Measurements from ENCODE around the gene NSUN7.

Gene NSUN7

GRCh38 chr4:40820101-40820500 is 70.3 kb downstream of the NSUN7 start:
- H3K4me3 ChIP-seq (ENCODE audit: low read length in 2 of 2), result no peak overlapping the region
- H3K4me2 ChIP-seq (ENCODE audit: insufficient read depth, low read length, poor library complexity, severe bottlenecking), result no peak overlapping the region
- H3K14ac ChIP-seq (ENCODE audit: low read length), result no peak overlapping the region
- no peak overlapping the region for H3K18ac ChIP-seq (ENCODE audit: low read length)
- H3K36me3 ChIP-seq (replicated peaks in 1 of 2; ENCODE audit: control insufficient read depth in 2 of 2, insufficient read depth in 2 of 2, low read length in 2 of 2), result peaks cover 38 to 84% of the 10 kb centered on the region in 2 donors
- WGBS, 2 donors (ENCODE audit: extremely low coverage in 2 of 2, insufficient read length in 2 of 2, insufficient replicate concordance in 1 of 2), result no CpG with 5 or more reads among the region's 11 CpGs
- H3K9me3 ChIP-seq (replicated peaks in 1 of 2; ENCODE audit: control insufficient read depth in 2 of 2, insufficient read depth in 1 of 2, low read depth in 1 of 2, low read length in 2 of 2), result no peaks in the 10 kb centered on the region
- no peak overlapping the region for H2AK5ac ChIP-seq (ENCODE audit: low read depth, low read length)
- no peaks in the 10 kb centered on the region for H3K27me3 ChIP-seq (ENCODE audit: control insufficient read depth in 3 of 3, insufficient read depth in 3 of 3, low read depth in 1 of 3, low read length in 3 of 3)
- no peak overlapping the region for H3K27ac ChIP-seq (replicated peaks; ENCODE audit: low read length)
- no peaks in the 10 kb centered on the region for H3K4me1 ChIP-seq (ENCODE audit: control insufficient read depth in 2 of 2, insufficient read depth in 1 of 2, low read depth in 1 of 2, low read length in 2 of 2)
- no peak overlapping the region for H2BK15ac ChIP-seq (ENCODE audit: low read length)
- H3K4ac ChIP-seq (ENCODE audit: low read length), result no peak overlapping the region
- no peak for DNase-seq (ENCODE audit: low spot score)
- no peaks in the 10 kb centered on the region for H3K79me1 ChIP-seq (ENCODE audit: low read depth, low read length)
- H3K9ac ChIP-seq (ENCODE audit: low read depth, low read length, poor library complexity), result no peak overlapping the region
- no peak overlapping the region for H4K91ac ChIP-seq (ENCODE audit: low read depth, low read length, poor library complexity)
- H3K23ac ChIP-seq (ENCODE audit: low read depth, low read length, poor library complexity), result no peak overlapping the region
- H2AFZ ChIP-seq (ENCODE audit: low read length), result no peak overlapping the region
- H2BK120ac ChIP-seq (ENCODE audit: low read depth, low read length), result no peak overlapping the region
- H2BK12ac ChIP-seq (ENCODE audit: low read length), result no peak overlapping the region
- no peak overlapping the region for H4K8ac ChIP-seq (ENCODE audit: low read depth, low read length)
- no peak overlapping the region for H2BK5ac ChIP-seq (ENCODE audit: low read length)

GRCh38 chr4:40822420-40823166 is 72.8 kb downstream of the NSUN7 start:
- Histone ChIP-seq H3K79me1 (ENCODE audit: low read depth, low read length) (peaks cover 2% of the 10 kb centered on the region), H2AK5ac (ENCODE audit: low read depth, low read length) (no peak overlapping the region), H2BK12ac (ENCODE audit: low read length) (no peak overlapping the region), H2BK15ac (ENCODE audit: low read length) (no peak overlapping the region), H3K27me3 (ENCODE audit: control insufficient read depth in 3 of 3, insufficient read depth in 3 of 3, low read depth in 1 of 3, low read length in 3 of 3) (no peaks in the 10 kb centered on the region), H3K4me1 (ENCODE audit: control insufficient read depth in 2 of 2, insufficient read depth in 1 of 2, low read depth in 1 of 2, low read length in 2 of 2) (no peaks in the 10 kb centered on the region), H3K23ac (ENCODE audit: low read depth, low read length, poor library complexity) (no peak overlapping the region), H2AFZ (ENCODE audit: low read length) (no peak overlapping the region), H2BK5ac (ENCODE audit: low read length) (no peak overlapping the region), H3K18ac (ENCODE audit: low read length) (no peak overlapping the region), H3K4me2 (ENCODE audit: insufficient read depth, low read length, poor library complexity, severe bottlenecking) (no peak overlapping the region), H3K9me3 (replicated peaks in 1 of 2; ENCODE audit: control insufficient read depth in 2 of 2, insufficient read depth in 1 of 2, low read depth in 1 of 2, low read length in 2 of 2) (no peaks in the 10 kb centered on the region), H2BK120ac (ENCODE audit: low read depth, low read length) (no peak overlapping the region), H3K27ac (replicated peaks; ENCODE audit: low read length) (no peak overlapping the region), H4K91ac (ENCODE audit: low read depth, low read length, poor library complexity) (no peak overlapping the region), H3K14ac (ENCODE audit: low read length) (no peak overlapping the region), H3K36me3 (replicated peaks in 1 of 2; ENCODE audit: control insufficient read depth in 2 of 2, insufficient read depth in 2 of 2, low read length in 2 of 2) (peaks cover 46 to 84% of the 10 kb centered on the region in 2 donors), H4K8ac (ENCODE audit: low read depth, low read length) (no peak overlapping the region), H3K4ac (ENCODE audit: low read length) (no peak overlapping the region), H3K4me3 (ENCODE audit: low read length in 2 of 2) (no peak overlapping the region), H3K9ac (ENCODE audit: low read depth, low read length, poor library complexity) (no peak overlapping the region)
- DNase-seq (ENCODE audit: low spot score), result no peak
- WGBS, 2 donors (ENCODE audit: extremely low coverage in 2 of 2, insufficient read length in 2 of 2, insufficient replicate concordance in 1 of 2), result no CpG with 5 or more reads among the region's 8 CpGs

GRCh38 chr4:40825014-40825838 is 75.5 kb downstream of the NSUN7 start:
- H4K91ac ChIP-seq (ENCODE audit: low read depth, low read length, poor library complexity), result no peak overlapping the region
- H3K36me3 ChIP-seq (replicated peaks in 1 of 2; ENCODE audit: control insufficient read depth in 2 of 2, insufficient read depth in 2 of 2, low read length in 2 of 2), result peaks cover 49 to 87% of the 10 kb centered on the region in 2 donors
- peaks cover 2% of the 10 kb centered on the region for H3K79me1 ChIP-seq (ENCODE audit: low read depth, low read length)
- no peak overlapping the region for H2BK12ac ChIP-seq (ENCODE audit: low read length)
- H2AK5ac ChIP-seq (ENCODE audit: low read depth, low read length), result no peak overlapping the region
- no peak overlapping the region for H4K8ac ChIP-seq (ENCODE audit: low read depth, low read length)
- WGBS, 2 donors (ENCODE audit: extremely low coverage in 2 of 2, insufficient read length in 2 of 2, insufficient replicate concordance in 1 of 2), result no CpG with 5 or more reads among the region's 19 CpGs
- no peaks in the 10 kb centered on the region for H3K4me1 ChIP-seq (ENCODE audit: control insufficient read depth in 2 of 2, insufficient read depth in 1 of 2, low read depth in 1 of 2, low read length in 2 of 2)
- no peak overlapping the region for H2BK5ac ChIP-seq (ENCODE audit: low read length)
- no peak overlapping the region for H3K27ac ChIP-seq (replicated peaks; ENCODE audit: low read length)
- H3K18ac ChIP-seq (ENCODE audit: low read length), result no peak overlapping the region
- H3K4me3 ChIP-seq (ENCODE audit: low read length in 2 of 2), result no peak overlapping the region
- H2BK15ac ChIP-seq (ENCODE audit: low read length), result no peak overlapping the region
- no peaks in the 10 kb centered on the region for H3K9me3 ChIP-seq (replicated peaks in 1 of 2; ENCODE audit: control insufficient read depth in 2 of 2, insufficient read depth in 1 of 2, low read depth in 1 of 2, low read length in 2 of 2)
- no peak overlapping the region for H3K4me2 ChIP-seq (ENCODE audit: insufficient read depth, low read length, poor library complexity, severe bottlenecking)
- no peak overlapping the region for H2BK120ac ChIP-seq (ENCODE audit: low read depth, low read length)
- no peak overlapping the region for H3K14ac ChIP-seq (ENCODE audit: low read length)
- no peak overlapping the region for H2AFZ ChIP-seq (ENCODE audit: low read length)
- no peak overlapping the region for H3K23ac ChIP-seq (ENCODE audit: low read depth, low read length, poor library complexity)
- H3K9ac ChIP-seq (ENCODE audit: low read depth, low read length, poor library complexity), result no peak overlapping the region
- DNase-seq (ENCODE audit: low spot score), result no peak
- no peaks in the 10 kb centered on the region for H3K27me3 ChIP-seq (ENCODE audit: control insufficient read depth in 3 of 3, insufficient read depth in 3 of 3, low read depth in 1 of 3, low read length in 3 of 3)
- no peak overlapping the region for H3K4ac ChIP-seq (ENCODE audit: low read length)

GRCh38 chr4:40826821-40827220 is 77.1 kb downstream of the NSUN7 start:
- H3K18ac ChIP-seq (ENCODE audit: low read length), result no peak overlapping the region
- no peak overlapping the region for H2BK15ac ChIP-seq (ENCODE audit: low read length)
- no peak overlapping the region for H2AFZ ChIP-seq (ENCODE audit: low read length)
- no CpG with 5 or more reads among the region's 5 CpGs for WGBS, 2 donors (ENCODE audit: extremely low coverage in 2 of 2, insufficient read length in 2 of 2, insufficient replicate concordance in 1 of 2)
- H2BK5ac ChIP-seq (ENCODE audit: low read length), result no peak overlapping the region
- no peak overlapping the region for H2BK12ac ChIP-seq (ENCODE audit: low read length)
- no peak overlapping the region for H3K4ac ChIP-seq (ENCODE audit: low read length)
- H3K23ac ChIP-seq (ENCODE audit: low read depth, low read length, poor library complexity), result no peak overlapping the region
- peaks cover 2% of the 10 kb centered on the region for H3K79me1 ChIP-seq (ENCODE audit: low read depth, low read length)
- no peak overlapping the region for H3K9ac ChIP-seq (ENCODE audit: low read depth, low read length, poor library complexity)
- H3K36me3 ChIP-seq (replicated peaks in 1 of 2; ENCODE audit: control insufficient read depth in 2 of 2, insufficient read depth in 2 of 2, low read length in 2 of 2), result peaks cover 45 to 77% of the 10 kb centered on the region in 2 donors
- H3K4me3 ChIP-seq (ENCODE audit: low read length in 2 of 2), result peak overlapping the region in 1 of 2 donors; percentile 35
- H3K27me3 ChIP-seq (ENCODE audit: control insufficient read depth in 3 of 3, insufficient read depth in 3 of 3, low read depth in 1 of 3, low read length in 3 of 3), result no peaks in the 10 kb centered on the region
- no peaks in the 10 kb centered on the region for H3K9me3 ChIP-seq (replicated peaks in 1 of 2; ENCODE audit: control insufficient read depth in 2 of 2, insufficient read depth in 1 of 2, low read depth in 1 of 2, low read length in 2 of 2)
- no peak overlapping the region for H3K27ac ChIP-seq (replicated peaks; ENCODE audit: low read length)
- H3K4me1 ChIP-seq (ENCODE audit: control insufficient read depth in 2 of 2, insufficient read depth in 1 of 2, low read depth in 1 of 2, low read length in 2 of 2), result peaks cover 0 to 7% of the 10 kb centered on the region in 2 donors
- H3K14ac ChIP-seq (ENCODE audit: low read length), result no peak overlapping the region
- no peak overlapping the region for H2AK5ac ChIP-seq (ENCODE audit: low read depth, low read length)
- no peak overlapping the region for H3K4me2 ChIP-seq (ENCODE audit: insufficient read depth, low read length, poor library complexity, severe bottlenecking)
- H4K8ac ChIP-seq (ENCODE audit: low read depth, low read length), result no peak overlapping the region
- DNase-seq (ENCODE audit: low spot score), result no peak
- no peak overlapping the region for H4K91ac ChIP-seq (ENCODE audit: low read depth, low read length, poor library complexity)
- no peak overlapping the region for H2BK120ac ChIP-seq (ENCODE audit: low read depth, low read length)
